Left lung (tissue), 10 donors: ENCODE data around the gene CADM4. TPM values are rescaled to one million over a fixed set of nuclear protein-coding genes. Genes with fewer than 3 reads are reported as not detected.
"Not testable (repeated sequence)": the region's sequence is repeated elsewhere in the genome, so short reads cannot be mapped to it uniquely, and the experiment has no call there.

Experiments used
- ATAC-seq: fragments of 200-7000 bp; cut with Tn5 transposase; one replicate; pipeline ENCODE4 v1.9.1; 2020; ENCODE audit warnings: moderate library complexity
- DNase-seq, 4 donors: peaks; one replicate each; pipeline ENCODE4 v3.0.0-alpha.2; 2013 to 2020
- H3K27ac ChIP-seq, 2 donors: fragments of 200-600 bp; sonication (generic) in 1 of 2; one replicate each; pipeline versions ENCODE4 v1.5.0 to v1.8.0; 2020 to 2021
- H3K27me3 ChIP-seq, 2 donors: fragments of 200-600 bp; sonication (generic) in 1 of 2; one replicate each; pipeline versions ENCODE4 v1.5.0 to v1.8.0; 2020 to 2021
- H3K36me3 ChIP-seq, 2 donors: fragments of 200-600 bp; sonication (generic) in 1 of 2; one replicate each; pipeline versions ENCODE4 v1.5.0 to v1.8.0; 2020 to 2021
- H3K4me1 ChIP-seq, 2 donors: fragments of 200-600 bp; one replicate each; pipeline ENCODE4 v1.8.0; 2021
- H3K4me3 ChIP-seq, 2 donors: fragments of 200-600 bp; sonication (generic) in 1 of 2; one replicate each; pipeline versions ENCODE4 v1.5.0 to v1.8.0; 2020 to 2021; ENCODE audit warnings: mild to moderate bottlenecking in 1 of 2
- H3K9me3 ChIP-seq, 2 donors: fragments of 200-600 bp; sonication (generic) in 1 of 2; one replicate each; pipeline versions ENCODE4 v1.5.0 to v1.8.0; 2020 to 2021
- CTCF ChIP-seq, 2 donors: fragments of 200-600 bp; sonication (generic) in 1 of 2; IDR thresholded peaks; one replicate each; pipeline versions ENCODE4 v1.5.0 to v1.8.0; 2021; ENCODE audit warnings: antibody characterized with exemption in 2 of 2
- intact Hi-C, 2 donors: fragments of 100-400 bp; cut with DNase I; formaldehyde crosslinking; loops; one replicate each; pipeline versions ENCODE4 v1.11.2 to v1.14.2; 2022
- polyA plus RNA-seq, 6 donors: library from polyadenylated mRNA; unstranded; fragments of 120-200 nt; gene quantifications; one replicate each; pipeline ENCODE4 v1.2.1, GENCODE V29; 2013; ENCODE audit not compliant: insufficient read length in 6 of 6
- total RNA-seq, 2 donors: library from RNA; stranded (reverse); fragmentation: NEBNext Ultra II Directional; extraction: Animal tissue kit (Norgen Biotek cat#: 25700); gene quantifications; one replicate each; pipeline ENCODE4 v1.2.1, GENCODE V29; 2021
- donor health status: DM: no; HTN: yes; CAD: no.
- donor health status: DM: no; HTN: no; CAD: no.

Gene CADM4
- total and polyA plus RNA-seq, 8 donors: 4.7 to 24.0 (median 19.6) TPM

GRCh38 chr19:43658001-43658400 lies 18.4 kb upstream of the CADM4 start:
- TF ChIP-seq CTCF (IDR thresholded peaks at IDR 0.05): no peak
- Histone ChIP-seq H3K4me1 (no peaks in the 10 kb centered on the region), H3K36me3 (peaks cover 0 to 98% of the 10 kb centered on the region in 2 donors), H3K27ac (no peak overlapping the region), H3K27me3 (no peaks in the 10 kb centered on the region), H3K9me3 (peaks cover 0 to 7% of the 10 kb centered on the region in 2 donors), H3K4me3 (no peak overlapping the region)
- DNase-seq (no peak), ATAC-seq (no peak)
- intact Hi-C loops: no loop called here

GRCh38 chr19:43656436-43656835 lies 16.8 kb upstream of the CADM4 start:
- peaks cover 0 to 98% of the 10 kb centered on the region in 2 donors for H3K36me3 ChIP-seq
- intact Hi-C loops: no loop called here

GRCh38 chr19:43652546-43652874 lies 12.9 kb upstream of the CADM4 start:
- no peaks in the 10 kb centered on the region for H3K27me3 ChIP-seq
- H3K36me3 ChIP-seq: peaks cover 0 to 100% of the 10 kb centered on the region in 2 donors
- no peaks in the 10 kb centered on the region for H3K4me1 ChIP-seq
- intact Hi-C loops: no loop called here
- ATAC-seq (no peak), DNase-seq (no peak)
- no peak overlapping the region for H3K27ac ChIP-seq
- H3K9me3 ChIP-seq: no peaks in the 10 kb centered on the region
- no peak overlapping the region for H3K4me3 ChIP-seq
- TF ChIP-seq CTCF (IDR thresholded peaks at IDR 0.05): no peak

More at GRCh38 chr19:43656436-43656835, 16.8 kb upstream of the CADM4 start:
- peaks cover 0 to 7% of the 10 kb centered on the region in 2 donors for H3K9me3 ChIP-seq
- H3K27ac ChIP-seq: no peak overlapping the region
- no peak overlapping the region for H3K4me3 ChIP-seq
- DNase-seq: no peak
- no peak for TF ChIP-seq CTCF (IDR thresholded peaks at IDR 0.05)
- ATAC-seq: no peak
- H3K4me1 ChIP-seq: no peaks in the 10 kb centered on the region
- no peaks in the 10 kb centered on the region for H3K27me3 ChIP-seq

- Histone ChIP-seq H3K4me1 (no peaks in the 10 kb centered on the region), H3K36me3 (peaks cover 0 to 100% of the 10 kb centered on the region in 2 donors), H3K27me3 (no peaks in the 10 kb centered on the region), H3K27ac (no peak overlapping the region), H3K4me3 (no peak overlapping the region), H3K9me3 (no peaks in the 10 kb centered on the region)
- peak; percentile 9 to 63 (median 40) for DNase-seq
- intact Hi-C loops: no loop called here
- TF ChIP-seq CTCF (IDR thresholded peaks at IDR 0.05): peak; percentile 56 to 58
- ATAC-seq: peak; percentile 89
These were observed 12.3 kb upstream of the CADM4 start for GRCh38 chr19:43651758-43652545.

GRCh38 chr19:43650276-43650675 lies 10.6 kb upstream of the CADM4 start:
- H3K9me3 ChIP-seq, H3K4me1 ChIP-seq, H3K27ac ChIP-seq, H3K27me3 ChIP-seq, ATAC-seq, H3K4me3 ChIP-seq, intact Hi-C loops: not testable (repeated sequence)
- H3K36me3 ChIP-seq: peaks cover 0 to 98% of the 10 kb centered on the region in 2 donors
- DNase-seq: peak in 1 of 4 donors; percentile 26
